HG02610 (cell line): ENCODE results near the gene FADS3.

ENCODE experiments used
- ATAC-seq: cut with Tn5 transposase; IDR thresholded peaks from one replicate; pipeline ENCODE4 v1.9.1; 2021; ENCODE audit warnings: mild to moderate bottlenecking, moderate library complexity; ENCODE audit not compliant: unreplicated experiment

FADS3 gene

GRCh38 chr11:61900251-61900650 is 8.9 kb upstream of the FADS3 start:
- ATAC-seq: no peak

GRCh38 chr11:61899146-61899841 is 7.9 kb upstream of the FADS3 start:
- peak; percentile 60 for ATAC-seq

GRCh38 chr11:61898247-61898582 is 6.9 kb upstream of the FADS3 start:
- ATAC-seq: no peak

- no peak for ATAC-seq
These were observed 6.3 kb upstream of the FADS3 start for GRCh38 chr11:61897387-61898246.

GRCh38 chr11:61896665-61897386 is 5.5 kb upstream of the FADS3 start:
- no peak for ATAC-seq

DNA sequence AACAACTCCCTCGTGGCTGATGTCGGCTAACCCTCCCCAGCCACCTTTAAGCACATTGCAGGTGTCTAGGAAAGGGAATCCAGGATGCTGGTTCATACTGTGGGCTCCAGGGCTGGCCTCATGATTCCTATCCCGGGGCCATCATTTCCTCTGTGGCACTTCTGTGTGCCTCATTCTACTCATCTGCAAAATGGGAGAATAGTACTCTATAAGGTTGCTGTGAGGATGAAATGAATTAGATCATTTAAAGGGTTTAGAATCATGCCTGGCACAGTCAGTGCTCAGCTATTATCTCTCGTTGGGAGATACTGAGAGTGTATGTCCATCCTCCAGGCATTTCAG is 4.3 kb upstream of the FADS3 start:
- ATAC-seq: no peak

DNA sequence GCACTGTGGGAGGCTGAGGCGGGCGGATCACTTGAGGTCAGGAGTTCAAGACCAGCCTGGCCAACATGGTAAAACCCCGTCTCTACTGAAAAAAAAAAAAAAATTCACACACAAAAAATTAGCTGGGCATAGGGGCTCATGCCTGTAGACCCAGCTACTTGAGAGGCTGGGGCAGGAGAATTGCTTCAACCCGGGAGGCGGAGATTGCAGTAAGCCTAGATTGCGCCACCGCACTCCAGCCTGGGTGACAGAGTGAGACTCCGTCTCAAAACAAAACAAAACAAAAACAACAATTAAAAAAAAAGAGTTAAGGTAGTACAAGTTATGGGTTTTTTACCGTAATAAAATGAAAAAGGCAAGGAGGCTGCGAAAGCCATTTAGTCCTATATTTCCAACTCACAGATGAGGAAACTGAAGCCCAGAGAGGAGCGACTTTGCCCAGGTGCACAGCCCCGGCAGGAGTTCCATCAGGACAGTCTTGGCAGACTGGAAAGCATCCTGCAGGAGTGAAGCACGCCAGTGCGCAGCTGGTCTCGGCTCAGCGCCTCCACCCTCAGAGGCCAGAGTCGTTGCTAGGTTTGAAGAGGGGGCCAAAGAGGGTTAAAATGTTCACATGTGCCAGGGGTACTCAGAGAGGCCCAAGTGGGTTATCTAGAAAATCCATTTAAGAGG is 3.8 kb upstream of the FADS3 start:
- no peak for ATAC-seq

DNA sequence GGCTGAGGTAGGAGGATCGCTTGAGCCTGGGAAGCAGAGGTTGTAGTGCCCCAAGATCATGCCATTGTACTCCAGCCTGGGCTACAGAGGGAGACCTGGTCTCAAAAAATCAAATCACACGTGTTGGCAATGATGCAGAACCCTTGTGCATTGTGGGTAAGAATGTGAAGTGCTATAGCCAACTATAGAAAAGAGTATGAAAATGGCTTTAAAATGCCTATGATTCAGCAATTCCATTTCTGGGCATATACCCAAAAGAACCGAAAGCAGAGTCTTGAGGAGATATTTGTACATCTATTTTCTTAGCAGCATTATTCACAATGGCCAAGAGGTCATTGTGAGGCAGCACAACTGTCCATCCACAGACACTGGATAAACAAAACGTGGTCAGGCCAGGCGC is 2.6 kb upstream of the FADS3 start:
- ATAC-seq: no peak

- peak; percentile 28 for ATAC-seq
These were observed 683 bp upstream of the FADS3 start for GRCh38 chr11:61892085-61892370.

GRCh38 chr11:61890529-61891330 is 615 bp downstream of the FADS3 start:
- peak; percentile 19 for ATAC-seq

DNA sequence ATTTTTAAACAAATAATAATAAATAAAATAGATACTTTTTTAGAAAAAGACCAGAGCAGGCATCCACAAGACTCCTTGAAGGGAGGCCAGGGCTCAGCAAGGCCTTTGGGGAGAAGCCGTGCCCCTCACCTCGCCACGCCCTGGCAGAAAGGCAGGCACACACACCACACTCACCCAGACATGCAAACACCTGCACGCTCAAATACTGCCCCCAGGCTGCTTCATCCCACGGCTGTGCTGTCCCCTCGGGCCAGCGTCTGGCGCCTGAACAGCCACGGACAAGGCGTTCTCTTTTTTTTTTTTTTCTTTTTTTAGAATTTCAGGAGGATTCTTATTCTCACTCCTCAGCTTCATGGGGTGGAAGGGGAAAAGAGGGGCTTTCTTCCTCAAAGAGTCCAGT is 1.5 kb downstream of the FADS3 start:
- no peak for ATAC-seq

- ATAC-seq: no peak
These were observed 2.8 kb downstream of the FADS3 start for GRCh38 chr11:61888590-61888989.

GRCh38 chr11:61887839-61888494 is 3.4 kb downstream of the FADS3 start:
- ATAC-seq: no peak

- no peak for ATAC-seq
These were observed 4.7 kb downstream of the FADS3 start for GRCh38 chr11:61886643-61887042.

DNA sequence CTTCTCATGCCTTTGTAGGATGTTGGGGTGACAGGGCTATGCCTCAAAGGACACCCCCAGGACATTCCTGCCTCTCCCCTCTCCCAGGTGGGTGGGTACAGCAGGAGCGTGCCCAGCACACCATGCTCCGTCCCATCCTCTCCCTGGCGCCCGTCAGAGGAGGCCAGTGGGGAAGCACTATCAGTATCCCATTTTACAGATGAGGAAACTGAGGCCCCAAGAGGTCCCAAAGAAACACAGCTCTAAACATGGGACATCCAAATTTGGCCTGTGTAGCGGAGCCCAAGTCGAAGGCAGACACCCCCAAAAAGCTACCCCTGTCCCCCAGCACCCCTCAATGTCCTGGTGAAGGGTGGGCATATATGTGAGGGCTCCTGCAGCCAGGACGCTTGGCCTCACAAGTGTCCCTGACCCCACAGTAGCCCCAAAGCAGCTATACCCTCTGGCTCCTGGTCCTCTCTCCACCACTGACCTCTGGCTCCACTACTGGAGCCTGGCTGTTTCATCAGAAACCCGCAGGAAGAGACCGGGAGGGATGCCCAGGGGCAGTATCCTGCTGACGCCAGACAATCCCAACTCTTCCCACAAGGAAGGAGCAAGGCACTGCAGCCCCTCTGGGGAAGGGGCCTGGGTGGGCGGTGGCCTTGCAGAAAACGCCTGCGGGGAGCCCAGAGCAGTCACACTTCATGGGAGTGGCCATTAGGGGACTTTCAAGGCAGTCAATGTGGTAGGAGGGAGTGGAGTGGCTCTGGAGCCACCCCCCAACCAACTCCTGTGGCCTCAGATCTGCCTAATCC is 5.4 kb downstream of the FADS3 start:
- ATAC-seq: no peak

GRCh38 chr11:61885166-61885778 is 6.1 kb downstream of the FADS3 start:
- ATAC-seq: no peak

GRCh38 chr11:61883947-61884346 is 7.4 kb downstream of the FADS3 start:
- ATAC-seq: no peak

GRCh38 chr11:61883327-61883726 is 8.0 kb downstream of the FADS3 start:
- no peak for ATAC-seq

DNA sequence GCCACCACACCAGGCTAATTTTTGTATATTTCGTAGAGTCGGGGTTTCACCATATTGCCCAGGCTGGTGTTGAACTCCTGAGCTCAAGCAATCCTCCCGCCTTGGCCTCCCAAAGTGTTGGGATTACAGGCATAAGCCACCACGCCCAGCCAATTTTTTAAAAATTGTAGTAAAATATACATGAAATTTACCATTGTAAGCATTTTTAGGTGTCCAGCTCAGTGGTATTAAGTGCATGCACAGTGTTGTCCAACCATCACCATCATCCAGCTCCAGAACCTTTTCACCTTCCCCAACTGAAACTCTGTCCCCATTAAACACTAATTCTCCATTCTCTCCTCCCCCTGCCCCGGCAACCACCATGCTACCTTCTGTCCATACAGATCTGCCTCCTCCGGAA is 8.5 kb downstream of the FADS3 start:
- no peak for ATAC-seq
